Tibial nerve (tissue), 4 donors: ENCODE measurements around the gene HAL.

Experiments used
- CTCF ChIP-seq, 5 experiments: fragments of 200-600 bp in 3 of 5; fragments of 450-650 bp in 2 of 5; sonication (generic) in 3 of 5; IDR thresholded peaks; one replicate each; pipeline ENCODE4 v1.5.1; 2016 to 2019; ENCODE audit warnings: antibody characterized with exemption in 5 of 5, mild to moderate bottlenecking in 3 of 5, moderate library complexity in 2 of 5
- EP300 ChIP-seq, 2 donors: sonication (generic); formaldehyde crosslinking; IDR thresholded peaks; one replicate each; pipeline ENCODE4 v1.6.1; 2017; ENCODE audit warnings: antibody characterized with exemption in 2 of 2, mild to moderate bottlenecking in 1 of 2

- TF ChIP-seq CTCF (IDR thresholded peaks at IDR 0.05) (no peak), EP300 (IDR thresholded peaks at IDR 0.05) (no peak)
Observed at GRCh38 chr12:95953000-95953399, 43.1 kb downstream of the HAL start.
